SK-N-SH treated with all-trans-retinoic acid at 6 μM for 48 hours (cell line): ENCODE results near the gene GAPDHS.

Source experiments
- BACH2 ChIP-seq: fragments of 250-450 bp; sonication (Bioruptor Pico); IDR thresholded peaks from 2 replicates; pipeline ENCODE4 v1.9.0; 2021; ENCODE audit warnings: mild to moderate bottlenecking, borderline replicate concordance
- GLIS3 ChIP-seq: fragments of 250-450 bp; sonication (Bioruptor Pico); IDR thresholded peaks from 2 replicates; pipeline ENCODE4 v1.5.0; 2020; ENCODE audit warnings: mild to moderate bottlenecking, moderate library complexity
- TCF4 ChIP-seq: fragments of 250-450 bp; sonication (Bioruptor Pico); IDR thresholded peaks from 2 replicates; pipeline ENCODE4 v1.8.0; 2021; ENCODE audit warnings: mild to moderate bottlenecking, moderate library complexity, borderline replicate concordance
- TOX ChIP-seq: fragments of 250-450 bp; sonication (Bioruptor Pico); IDR thresholded peaks from 2 replicates; pipeline ENCODE4 v1.8.0; 2021; ENCODE audit warnings: mild to moderate bottlenecking, moderate library complexity, borderline replicate concordance
- ZFP30 ChIP-seq: fragments of 450-650 bp; formaldehyde crosslinking; IDR thresholded peaks from 2 replicates; pipeline ENCODE4 v1.5.0; 2022; ENCODE audit warnings: mild to moderate bottlenecking, moderate library complexity
- ZNF565 ChIP-seq: fragments of 450-650 bp; formaldehyde crosslinking; conservative IDR thresholded peaks from 2 replicates; pipeline ENCODE4 v1.5.0; 2020; ENCODE audit warnings: low read depth, mild to moderate bottlenecking, moderate library complexity
- ZNF70 ChIP-seq: fragments of 450-650 bp; formaldehyde crosslinking; IDR thresholded peaks from 2 replicates; pipeline ENCODE4 v1.5.0; 2020; ENCODE audit warnings: mild to moderate bottlenecking, moderate library complexity
- ZNF8 ChIP-seq: fragments of 450-650 bp; formaldehyde crosslinking; IDR thresholded peaks from 2 replicates; pipeline ENCODE4 v1.5.0; 2020; ENCODE audit warnings: mild to moderate bottlenecking, moderate library complexity
- TF ChIP-seq, protein P1 (sequence below): fragments of 250-450 bp; sonication (Bioruptor Pico); IDR thresholded peaks from 2 replicates; pipeline ENCODE4 v1.8.0; 2020; ENCODE audit warnings: mild to moderate bottlenecking, moderate library complexity, borderline replicate concordance
- TF ChIP-seq, protein P2 (sequence below): fragments of 250-450 bp; sonication (Bioruptor Pico); IDR thresholded peaks from 2 replicates; pipeline ENCODE4 v1.8.0; 2021; ENCODE audit warnings: low read depth, mild to moderate bottlenecking, moderate library complexity, borderline replicate concordance
- TF ChIP-seq, protein P3 (sequence below): fragments of 250-450 bp; sonication (Bioruptor Pico); IDR thresholded peaks from 2 replicates; pipeline ENCODE4 v1.5.1; 2020; ENCODE audit warnings: low read depth, mild to moderate bottlenecking, moderate library complexity

DNA sequence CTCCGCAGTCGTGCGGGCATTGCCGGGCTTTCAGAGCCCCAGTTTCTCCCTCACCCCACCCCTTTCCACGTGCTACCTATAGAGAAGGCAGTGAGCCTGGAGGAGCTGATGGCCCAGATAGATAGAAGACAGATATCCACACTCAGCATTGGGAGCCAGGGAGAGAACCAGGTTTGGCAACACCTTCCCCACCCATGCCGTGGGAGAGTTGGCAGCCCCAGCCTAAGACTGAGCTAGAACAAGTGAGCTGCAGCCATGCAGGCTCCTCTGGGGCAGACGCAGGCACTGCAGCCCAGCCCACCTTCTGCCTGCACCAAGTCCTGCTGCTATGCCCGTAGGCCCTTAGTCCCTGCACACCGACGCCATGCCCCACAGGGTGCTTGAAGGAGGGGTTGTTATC lies 32.6 kb upstream of the GAPDHS start:
- TF ChIP-seq, protein P1, sequence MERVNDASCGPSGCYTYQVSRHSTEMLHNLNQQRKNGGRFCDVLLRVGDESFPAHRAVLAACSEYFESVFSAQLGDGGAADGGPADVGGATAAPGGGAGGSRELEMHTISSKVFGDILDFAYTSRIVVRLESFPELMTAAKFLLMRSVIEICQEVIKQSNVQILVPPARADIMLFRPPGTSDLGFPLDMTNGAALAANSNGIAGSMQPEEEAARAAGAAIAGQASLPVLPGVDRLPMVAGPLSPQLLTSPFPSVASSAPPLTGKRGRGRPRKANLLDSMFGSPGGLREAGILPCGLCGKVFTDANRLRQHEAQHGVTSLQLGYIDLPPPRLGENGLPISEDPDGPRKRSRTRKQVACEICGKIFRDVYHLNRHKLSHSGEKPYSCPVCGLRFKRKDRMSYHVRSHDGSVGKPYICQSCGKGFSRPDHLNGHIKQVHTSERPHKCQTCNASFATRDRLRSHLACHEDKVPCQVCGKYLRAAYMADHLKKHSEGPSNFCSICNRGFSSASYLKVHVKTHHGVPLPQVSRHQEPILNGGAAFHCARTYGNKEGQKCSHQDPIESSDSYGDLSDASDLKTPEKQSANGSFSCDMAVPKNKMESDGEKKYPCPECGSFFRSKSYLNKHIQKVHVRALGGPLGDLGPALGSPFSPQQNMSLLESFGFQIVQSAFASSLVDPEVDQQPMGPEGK (CRISPR knock-in tag), result no peak
- TF ChIP-seq ZNF8 (no peak), TOX (no peak), ZFP30 (CRISPR knock-in tag) (no peak), TCF4 (no peak), ZNF70 (no peak), ZNF565 (CRISPR knock-in tag) (no peak), GLIS3 (CRISPR knock-in tag) (no peak), BACH2 (CRISPR knock-in tag) (no peak)
- TF ChIP-seq, protein P2, sequence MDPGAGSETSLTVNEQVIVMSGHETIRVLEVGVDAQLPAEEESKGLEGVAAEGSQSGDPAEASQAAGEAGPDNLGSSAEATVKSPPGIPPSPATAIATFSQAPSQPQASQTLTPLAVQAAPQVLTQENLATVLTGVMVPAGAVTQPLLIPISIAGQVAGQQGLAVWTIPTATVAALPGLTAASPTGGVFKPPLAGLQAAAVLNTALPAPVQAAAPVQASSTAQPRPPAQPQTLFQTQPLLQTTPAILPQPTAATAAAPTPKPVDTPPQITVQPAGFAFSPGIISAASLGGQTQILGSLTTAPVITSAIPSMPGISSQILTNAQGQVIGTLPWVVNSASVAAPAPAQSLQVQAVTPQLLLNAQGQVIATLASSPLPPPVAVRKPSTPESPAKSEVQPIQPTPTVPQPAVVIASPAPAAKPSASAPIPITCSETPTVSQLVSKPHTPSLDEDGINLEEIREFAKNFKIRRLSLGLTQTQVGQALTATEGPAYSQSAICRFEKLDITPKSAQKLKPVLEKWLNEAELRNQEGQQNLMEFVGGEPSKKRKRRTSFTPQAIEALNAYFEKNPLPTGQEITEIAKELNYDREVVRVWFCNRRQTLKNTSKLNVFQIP (CRISPR knock-in tag), result no peak
- TF ChIP-seq, protein P3, sequence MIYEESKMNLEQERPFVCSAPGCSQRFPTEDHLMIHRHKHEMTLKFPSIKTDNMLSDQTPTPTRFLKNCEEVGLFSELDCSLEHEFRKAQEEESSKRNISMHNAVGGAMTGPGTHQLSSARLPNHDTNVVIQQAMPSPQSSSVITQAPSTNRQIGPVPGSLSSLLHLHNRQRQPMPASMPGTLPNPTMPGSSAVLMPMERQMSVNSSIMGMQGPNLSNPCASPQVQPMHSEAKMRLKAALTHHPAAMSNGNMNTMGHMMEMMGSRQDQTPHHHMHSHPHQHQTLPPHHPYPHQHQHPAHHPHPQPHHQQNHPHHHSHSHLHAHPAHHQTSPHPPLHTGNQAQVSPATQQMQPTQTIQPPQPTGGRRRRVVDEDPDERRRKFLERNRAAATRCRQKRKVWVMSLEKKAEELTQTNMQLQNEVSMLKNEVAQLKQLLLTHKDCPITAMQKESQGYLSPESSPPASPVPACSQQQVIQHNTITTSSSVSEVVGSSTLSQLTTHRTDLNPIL (CRISPR knock-in tag), result no peak
